ENCODE data around the gene MEIKIN. TPM values are rescaled to one million over a fixed set of nuclear protein-coding genes. Genes with fewer than 3 reads are reported as not detected.

The MEIKIN gene
- total RNA-seq, 1 experiment from 2014 or later = not detected

DNA sequence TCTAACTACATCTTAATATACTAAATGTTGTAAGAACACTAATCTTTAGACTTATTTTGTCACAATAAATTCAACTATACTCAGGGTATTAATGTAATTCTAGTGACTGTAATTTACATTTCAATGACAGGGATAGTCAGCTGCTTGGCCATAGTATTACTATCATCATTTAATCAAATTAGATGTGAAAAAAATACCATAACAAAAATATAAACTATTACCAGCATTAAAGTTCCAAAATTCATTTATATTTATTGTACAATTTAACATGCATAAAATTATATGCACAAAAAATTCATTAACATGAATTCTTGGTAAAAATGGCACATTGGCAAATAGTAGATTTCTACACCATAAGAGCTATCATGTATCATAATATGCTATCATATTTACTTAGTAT, 177.6 kb downstream of the MEIKIN start:
- no peak for DNase-seq
- Histone ChIP-seq H3K4me3 (no peak overlapping the region), H3K27me3 (ENCODE audit: insufficient read depth, low read depth) (no peaks in the 10 kb centered on the region), H3K4me1 (replicated peaks; ENCODE audit: insufficient read depth) (no peaks in the 10 kb centered on the region), H3K79me2 (ENCODE audit: low read depth) (peaks cover 91% of the 10 kb centered on the region), H3K36me3 (ENCODE audit: low read depth) (no peaks in the 10 kb centered on the region; the same call in 1 of the 2 replicates), H3K27ac (no peak overlapping the region), H4K20me1 (ENCODE audit: insufficient read depth) (peaks cover 57% of the 10 kb centered on the region), H3K9me3 (ENCODE audit: insufficient read depth, low read depth) (peaks cover 8% of the 10 kb centered on the region; the same call in 1 of the 2 replicates), H3F3A (ENCODE audit: insufficient read depth, low read depth) (no peaks in the 10 kb centered on the region), H2AFZ (no peak overlapping the region), H3K9me2 (ENCODE audit: insufficient read depth) (no peaks in the 10 kb centered on the region), H3K4me2 (no peak overlapping the region)
- CTCF ChIA-PET = no interaction called here
- intact Hi-C loops (cut with micrococcal nuclease; ENCODE audit: unreplicated experiment) = no loop called here
- no peak for TF ChIP-seq EZH2 (IDR thresholded peaks at IDR 0.05; ENCODE audit: low read depth)
- POLR2A ChIA-PET (ENCODE audit: unreplicated experiment) = no interaction called here
- no TSS peak for BruUV-seq (replicated peaks)

DNA sequence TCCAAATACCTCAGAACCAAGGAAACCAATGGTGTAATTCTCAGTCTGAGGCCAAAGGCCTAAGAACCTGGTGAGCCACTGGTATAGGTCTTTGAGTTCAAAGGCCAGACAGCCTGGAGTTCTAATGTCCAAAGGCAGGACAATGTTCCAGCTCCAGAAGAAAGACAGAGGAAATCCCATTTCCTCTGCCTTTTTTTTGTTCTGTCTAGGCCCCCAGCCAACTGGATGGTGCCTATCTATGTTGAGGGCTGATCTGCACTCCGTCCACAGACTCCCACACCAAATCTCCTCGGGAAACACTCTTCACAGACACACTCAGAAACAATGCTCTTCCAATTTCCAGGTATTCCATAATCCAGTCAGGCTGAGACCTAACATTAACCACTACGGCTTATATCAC, 178.8 kb downstream of the MEIKIN start:
- intact Hi-C loops (cut with micrococcal nuclease; ENCODE audit: unreplicated experiment) = no loop called here
- POLR2A ChIA-PET (ENCODE audit: unreplicated experiment) = no interaction called here
- BruUV-seq (replicated peaks) = no TSS peak
- H2AFZ ChIP-seq = no peak overlapping the region
- peaks cover 93% of the 10 kb centered on the region for H3K79me2 ChIP-seq (ENCODE audit: low read depth)
- peaks cover 8% of the 10 kb centered on the region; the same call in 1 of the 2 replicates for H3K9me3 ChIP-seq (ENCODE audit: insufficient read depth, low read depth)
- H3K4me1 ChIP-seq (replicated peaks; ENCODE audit: insufficient read depth) = no peaks in the 10 kb centered on the region
- no peak overlapping the region for H3K4me2 ChIP-seq
- H3K27ac ChIP-seq = no peak overlapping the region
- peaks cover 51% of the 10 kb centered on the region for H4K20me1 ChIP-seq (ENCODE audit: insufficient read depth)
- TF ChIP-seq, protein P1, sequence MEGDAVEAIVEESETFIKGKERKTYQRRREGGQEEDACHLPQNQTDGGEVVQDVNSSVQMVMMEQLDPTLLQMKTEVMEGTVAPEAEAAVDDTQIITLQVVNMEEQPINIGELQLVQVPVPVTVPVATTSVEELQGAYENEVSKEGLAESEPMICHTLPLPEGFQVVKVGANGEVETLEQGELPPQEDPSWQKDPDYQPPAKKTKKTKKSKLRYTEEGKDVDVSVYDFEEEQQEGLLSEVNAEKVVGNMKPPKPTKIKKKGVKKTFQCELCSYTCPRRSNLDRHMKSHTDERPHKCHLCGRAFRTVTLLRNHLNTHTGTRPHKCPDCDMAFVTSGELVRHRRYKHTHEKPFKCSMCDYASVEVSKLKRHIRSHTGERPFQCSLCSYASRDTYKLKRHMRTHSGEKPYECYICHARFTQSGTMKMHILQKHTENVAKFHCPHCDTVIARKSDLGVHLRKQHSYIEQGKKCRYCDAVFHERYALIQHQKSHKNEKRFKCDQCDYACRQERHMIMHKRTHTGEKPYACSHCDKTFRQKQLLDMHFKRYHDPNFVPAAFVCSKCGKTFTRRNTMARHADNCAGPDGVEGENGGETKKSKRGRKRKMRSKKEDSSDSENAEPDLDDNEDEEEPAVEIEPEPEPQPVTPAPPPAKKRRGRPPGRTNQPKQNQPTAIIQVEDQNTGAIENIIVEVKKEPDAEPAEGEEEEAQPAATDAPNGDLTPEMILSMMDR (conservative IDR thresholded peaks at IDR 0.05) = no peak
- TF ChIP-seq EZH2 (IDR thresholded peaks at IDR 0.05; ENCODE audit: low read depth) = no peak
- H3K27me3 ChIP-seq (ENCODE audit: insufficient read depth, low read depth) = no peaks in the 10 kb centered on the region
- H3K9me2 ChIP-seq (ENCODE audit: insufficient read depth) = no peaks in the 10 kb centered on the region
- no peaks in the 10 kb centered on the region; the same call in 1 of the 2 replicates for H3K36me3 ChIP-seq (ENCODE audit: low read depth)
- H3F3A ChIP-seq (ENCODE audit: insufficient read depth, low read depth) = no peaks in the 10 kb centered on the region
- no peak overlapping the region for H3K4me3 ChIP-seq
- CTCF ChIA-PET = no interaction called here
- DNase-seq = no peak

DNA sequence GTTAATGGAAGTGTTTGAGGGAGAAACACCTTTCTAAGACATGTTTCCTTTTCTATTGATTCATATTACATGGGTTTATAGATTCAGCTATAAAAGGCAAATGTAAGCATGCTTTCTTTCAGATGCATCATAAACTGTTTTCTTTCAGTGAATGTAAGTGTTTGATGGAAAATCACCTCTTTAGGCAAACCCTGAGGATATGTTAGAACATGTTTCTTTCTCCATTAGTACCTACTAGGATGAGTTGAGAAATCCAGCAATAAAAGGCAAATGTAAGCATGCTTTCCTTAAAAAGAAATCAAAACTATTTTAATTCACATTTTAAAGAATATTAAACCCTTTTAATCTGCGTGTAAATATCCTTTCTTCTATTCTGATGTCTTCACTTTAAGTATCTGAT, 180.2 kb downstream of the MEIKIN start:
- no peak for TF ChIP-seq EZH2 (IDR thresholded peaks at IDR 0.05; ENCODE audit: low read depth)
- TF ChIP-seq, protein P1 (conservative IDR thresholded peaks at IDR 0.05) = no peak
- ChIA-PET CTCF (no interaction called here), POLR2A (ENCODE audit: unreplicated experiment) (no interaction called here)
- Histone ChIP-seq H3K27ac (no peak overlapping the region), H3K9me2 (ENCODE audit: insufficient read depth) (no peaks in the 10 kb centered on the region), H2AFZ (no peak overlapping the region), H3K27me3 (ENCODE audit: insufficient read depth, low read depth) (no peaks in the 10 kb centered on the region), H3K9me3 (ENCODE audit: insufficient read depth, low read depth) (peaks cover 8% of the 10 kb centered on the region; the same call in 1 of the 2 replicates), H3K79me2 (ENCODE audit: low read depth) (peaks cover 95% of the 10 kb centered on the region), H4K20me1 (ENCODE audit: insufficient read depth) (peaks cover 51% of the 10 kb centered on the region), H3K4me1 (replicated peaks; ENCODE audit: insufficient read depth) (no peaks in the 10 kb centered on the region), H3K4me3 (no peak overlapping the region), H3F3A (ENCODE audit: insufficient read depth, low read depth) (no peaks in the 10 kb centered on the region), H3K36me3 (ENCODE audit: low read depth) (no peaks in the 10 kb centered on the region; the same call in 1 of the 2 replicates), H3K4me2 (no peak overlapping the region)
- intact Hi-C loops (cut with micrococcal nuclease; ENCODE audit: unreplicated experiment) = no loop called here
- no peak for DNase-seq
- BruUV-seq (replicated peaks) = no TSS peak

DNA sequence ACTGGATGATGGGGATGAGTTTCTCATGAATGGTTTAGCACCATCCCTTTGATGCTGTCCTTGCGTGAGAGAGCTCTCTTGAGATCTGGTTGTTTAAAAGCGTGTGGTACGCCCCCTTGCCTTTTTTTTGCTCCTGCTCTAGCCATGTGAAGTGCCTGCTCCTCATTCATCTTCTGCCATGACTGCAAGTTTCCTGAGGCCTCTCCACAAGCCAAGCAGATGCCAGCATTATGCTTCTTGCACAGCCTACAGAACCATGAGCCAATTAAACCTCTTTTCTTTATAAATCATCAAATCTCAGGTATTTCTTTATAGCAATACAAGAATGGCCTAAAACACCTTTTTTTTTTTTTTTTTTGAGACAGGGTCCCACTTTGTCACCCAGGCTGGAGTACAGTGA, 181.5 kb downstream of the MEIKIN start:
- intact Hi-C loops (cut with micrococcal nuclease; ENCODE audit: unreplicated experiment) = no loop called here
- Histone ChIP-seq H3F3A (ENCODE audit: insufficient read depth, low read depth) (no peaks in the 10 kb centered on the region), H3K4me2 (no peak overlapping the region), H3K79me2 (ENCODE audit: low read depth) (peaks cover 95% of the 10 kb centered on the region), H4K20me1 (ENCODE audit: insufficient read depth) (peaks cover 55% of the 10 kb centered on the region), H3K27ac (no peak overlapping the region), H3K27me3 (ENCODE audit: insufficient read depth, low read depth) (no peaks in the 10 kb centered on the region), H3K36me3 (ENCODE audit: low read depth) (no peaks in the 10 kb centered on the region; the same call in 1 of the 2 replicates), H3K9me3 (ENCODE audit: insufficient read depth, low read depth) (peaks cover 8% of the 10 kb centered on the region; the same call in 1 of the 2 replicates), H3K4me1 (replicated peaks; ENCODE audit: insufficient read depth) (no peaks in the 10 kb centered on the region), H3K9me2 (ENCODE audit: insufficient read depth) (no peaks in the 10 kb centered on the region), H2AFZ (no peak overlapping the region), H3K4me3 (no peak overlapping the region)
- no peak for DNase-seq
- BruUV-seq (replicated peaks) = no TSS peak
- POLR2A ChIA-PET (ENCODE audit: unreplicated experiment) = no interaction called here
- CTCF ChIA-PET = no interaction called here
- TF ChIP-seq EZH2 (IDR thresholded peaks at IDR 0.05; ENCODE audit: low read depth) = no peak
- TF ChIP-seq, protein P1 (conservative IDR thresholded peaks at IDR 0.05) = no peak

Data from PC-9 (cell line).